CD4-positive, alpha-beta T cell (primary cell): ENCODE results near the gene SMIM36. TPM values are rescaled to one million over a fixed set of nuclear protein-coding genes. Genes with fewer than 3 reads are reported as not detected.

Experiments used
- ATAC-seq: fragments of 200-7000 bp; cut with Tn5 transposase; one replicate; pipeline ENCODE4 v1.10.0; 2022; ENCODE audit warnings: mild to moderate bottlenecking; ENCODE audit not compliant: poor library complexity
- CTCF ChIA-PET: fragments of 350-600 bp; sonication (Branson Sonifier 250); formaldehyde crosslinking; loops from one replicate; lab custom pipeline; 2021; ENCODE audit warnings: antibody characterized with exemption, inconsistent platforms; lab: Charles Lee
- POLR2A ChIA-PET: fragments of 350-600 bp; sonication (Branson Sonifier 250); formaldehyde crosslinking; loops from one replicate; lab custom pipeline; 2021; ENCODE audit warnings: antibody characterized with exemption, inconsistent platforms; lab: Charles Lee
- DNase-seq, 14 experiments: peaks; one replicate each; pipeline ENCODE4 v3.0.0-alpha.2; 2013 to 2020; ENCODE audit warnings: mixed read lengths in 2 of 14
- H3K27ac ChIP-seq, 2 donors: one replicate each; pipeline versions ENCODE4 v1.5.1 to v1.7.0; 2013; ENCODE audit warnings: low read length in 2 of 2, low read depth in 1 of 2, mild to moderate bottlenecking in 1 of 2
- H3K27me3 ChIP-seq, 2 experiments: 1 replicate in 1 of 2; 2 replicates in 1 of 2; pipeline versions ENCODE4 v1.6.1 to v1.7.0; 2013; ENCODE audit warnings: low read length in 2 of 2, control low read depth in 1 of 2, mild to moderate bottlenecking in 1 of 2, moderate library complexity in 1 of 2; ENCODE audit not compliant: insufficient read depth in 2 of 2, control insufficient read depth in 1 of 2
- H3K36me3 ChIP-seq: one replicate; pipeline ENCODE4 v1.6.1; 2013; ENCODE audit warnings: low read length, control low read depth; ENCODE audit not compliant: insufficient read depth
- H3K4me1 ChIP-seq: one replicate; pipeline ENCODE4 v1.6.1; 2013; ENCODE audit warnings: low read length, control low read depth; ENCODE audit not compliant: insufficient read depth
- H3K4me3 ChIP-seq: one replicate; pipeline ENCODE4 v1.5.1; 2013; ENCODE audit warnings: mild to moderate bottlenecking, low read length, moderate library complexity
- H3K9me3 ChIP-seq, 2 experiments: 1 replicate in 1 of 2; 2 replicates in 1 of 2; pipeline versions ENCODE4 v1.6.1 to v1.7.0; 2013; ENCODE audit warnings: low read length in 2 of 2, mild to moderate bottlenecking in 2 of 2, control low read depth in 1 of 2, moderate library complexity in 1 of 2; ENCODE audit not compliant: control insufficient read depth in 1 of 2, insufficient read depth in 1 of 2
- H3K27ac Mint-ChIP-seq: one replicate; pipeline ENCODE4 v1.8.0; 2020; ENCODE audit warnings: mixed read lengths
- H3K27me3 Mint-ChIP-seq: one replicate; pipeline ENCODE4 v1.8.0; 2021; ENCODE audit warnings: mixed read lengths
- H3K36me3 Mint-ChIP-seq: one replicate; pipeline ENCODE4 v1.8.0; 2021; ENCODE audit warnings: low read depth, mixed read lengths
- H3K4me1 Mint-ChIP-seq: one replicate; pipeline ENCODE4 v1.8.0; 2021; ENCODE audit warnings: low read depth, mixed read lengths
- H3K4me3 Mint-ChIP-seq: one replicate; pipeline ENCODE4 v1.8.0; 2020; ENCODE audit warnings: mild to moderate bottlenecking, mixed read lengths
- H3K9me3 Mint-ChIP-seq: one replicate; pipeline ENCODE4 v1.8.0; 2020; ENCODE audit warnings: mixed read lengths
- intact Hi-C, 2 experiments: fragments of 100-400 bp; cut with DNase I in 1 of 2; cut with micrococcal nuclease in 1 of 2; formaldehyde crosslinking; loops; one replicate each; pipeline versions ENCODE4 v1.15.1 to v1.9.0; 2023 to 2025; cut with DNase I, micrococcal nuclease
- total RNA-seq, 174 experiments: library from RNA in 2 of 174; stranded (reverse) in 2 of 174; gene quantifications; one replicate each; pipeline ENCODE4 v1.2.3 and lab custom pipeline; 2021 to 2026
- TF ChIP-seq, protein P1 (sequence below): fragments of 200-600 bp; IDR thresholded peaks from one replicate; pipeline ENCODE4 v1.8.0; 2022; ENCODE audit warnings: antibody characterized with exemption, mild to moderate bottlenecking

Gene SMIM36
- total RNA-seq, 2 experiments from 2014 or later = not detected

GRCh38 chr17:55421179-55421934, 89.9 kb downstream of the SMIM36 start, which contains the start of gene MMD:
MMD (minus strand) TSS chr17:55421835; CDS start chr17:55421695, 140 bp downstream.
- CTCF ChIA-PET = interaction anchor here (1.1 kb wide), 1 partner anchor 416 kb away, joined by 3 read pairs; no protein-coding TSS in a partner anchor
- Mint-ChIP-seq H3K27me3 (peaks cover 32% of the 10 kb centered on the region), H3K27ac (peak within 1 kb of the TSS; percentile 91), H3K4me3 (peak within 1 kb of the TSS; percentile 95), H3K9me3 (no peaks in the 10 kb centered on the region), H3K36me3 (peaks cover 8% of the 10 kb centered on the region), H3K4me1 (peaks cover 30% of the 10 kb centered on the region)
- peak within 1 kb of the TSS; percentile 65 for H3K27ac ChIP-seq
- no peaks in the 10 kb centered on the region for H3K36me3 ChIP-seq
- H3K4me3 ChIP-seq = peak within 1 kb of the TSS; percentile 99
- H3K9me3 ChIP-seq = no peaks in the 10 kb centered on the region
- intact Hi-C loops = loop anchor here in 1 of 2 experiments (5.0 to 10.0 kb wide), 4 partner anchors 184 to 1663 kb away; partner anchors contain the start of genes AKAP1, COX11, PCTP and STXBP4
- POLR2A ChIA-PET = interaction anchor here (0.8 to 1.3 kb wide), 3 partner anchors 11 to 183 kb away, joined by 3 to 4 read pairs (median 3); no protein-coding TSS in a partner anchor
- peaks cover 21% of the 10 kb centered on the region for H3K4me1 ChIP-seq
- H3K27me3 ChIP-seq = peaks cover 6 to 7% of the 10 kb centered on the region in 2 experiments
- TF ChIP-seq, protein P1, sequence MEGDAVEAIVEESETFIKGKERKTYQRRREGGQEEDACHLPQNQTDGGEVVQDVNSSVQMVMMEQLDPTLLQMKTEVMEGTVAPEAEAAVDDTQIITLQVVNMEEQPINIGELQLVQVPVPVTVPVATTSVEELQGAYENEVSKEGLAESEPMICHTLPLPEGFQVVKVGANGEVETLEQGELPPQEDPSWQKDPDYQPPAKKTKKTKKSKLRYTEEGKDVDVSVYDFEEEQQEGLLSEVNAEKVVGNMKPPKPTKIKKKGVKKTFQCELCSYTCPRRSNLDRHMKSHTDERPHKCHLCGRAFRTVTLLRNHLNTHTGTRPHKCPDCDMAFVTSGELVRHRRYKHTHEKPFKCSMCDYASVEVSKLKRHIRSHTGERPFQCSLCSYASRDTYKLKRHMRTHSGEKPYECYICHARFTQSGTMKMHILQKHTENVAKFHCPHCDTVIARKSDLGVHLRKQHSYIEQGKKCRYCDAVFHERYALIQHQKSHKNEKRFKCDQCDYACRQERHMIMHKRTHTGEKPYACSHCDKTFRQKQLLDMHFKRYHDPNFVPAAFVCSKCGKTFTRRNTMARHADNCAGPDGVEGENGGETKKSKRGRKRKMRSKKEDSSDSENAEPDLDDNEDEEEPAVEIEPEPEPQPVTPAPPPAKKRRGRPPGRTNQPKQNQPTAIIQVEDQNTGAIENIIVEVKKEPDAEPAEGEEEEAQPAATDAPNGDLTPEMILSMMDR = no peak
- peak in 3 of 14 experiments; percentile 1 to 37 (median 13) for DNase-seq
- no peak for ATAC-seq

GRCh38 chr17:55420776-55421178, 90.5 kb downstream of the SMIM36 start:
- H3K36me3 ChIP-seq = no peaks in the 10 kb centered on the region
- DNase-seq (peak; percentile 11 to 65 (median 29)), ATAC-seq (no peak)
- Mint-ChIP-seq H3K9me3 (no peaks in the 10 kb centered on the region), H3K27ac (peak overlapping the region; percentile 91), H3K4me3 (peak overlapping the region; percentile 95), H3K4me1 (peaks cover 30% of the 10 kb centered on the region), H3K27me3 (peaks cover 29% of the 10 kb centered on the region), H3K36me3 (peaks cover 8% of the 10 kb centered on the region)
- H3K4me3 ChIP-seq = peak overlapping the region; percentile 99
- POLR2A ChIA-PET = interaction anchor here (0.8 to 1.2 kb wide), 2 partner anchors 12 to 182 kb away, joined by 3 to 4 read pairs; no protein-coding TSS in a partner anchor
- CTCF ChIA-PET = interaction anchor here (1.1 kb wide), 1 partner anchor 415 kb away, joined by 3 read pairs; no protein-coding TSS in a partner anchor
- H3K4me1 ChIP-seq = peaks cover 21% of the 10 kb centered on the region
- H3K27me3 ChIP-seq = peaks cover 6 to 7% of the 10 kb centered on the region in 2 experiments
- no peaks in the 10 kb centered on the region for H3K9me3 ChIP-seq
- peak overlapping the region; percentile 65 for H3K27ac ChIP-seq
- intact Hi-C loops = loop anchor here in 1 of 2 experiments (5.0 to 10.0 kb wide), 4 partner anchors 183 to 1664 kb away; partner anchors contain the start of genes AKAP1, COX11, PCTP and STXBP4
- TF ChIP-seq, protein P1 = no peak

DNA sequence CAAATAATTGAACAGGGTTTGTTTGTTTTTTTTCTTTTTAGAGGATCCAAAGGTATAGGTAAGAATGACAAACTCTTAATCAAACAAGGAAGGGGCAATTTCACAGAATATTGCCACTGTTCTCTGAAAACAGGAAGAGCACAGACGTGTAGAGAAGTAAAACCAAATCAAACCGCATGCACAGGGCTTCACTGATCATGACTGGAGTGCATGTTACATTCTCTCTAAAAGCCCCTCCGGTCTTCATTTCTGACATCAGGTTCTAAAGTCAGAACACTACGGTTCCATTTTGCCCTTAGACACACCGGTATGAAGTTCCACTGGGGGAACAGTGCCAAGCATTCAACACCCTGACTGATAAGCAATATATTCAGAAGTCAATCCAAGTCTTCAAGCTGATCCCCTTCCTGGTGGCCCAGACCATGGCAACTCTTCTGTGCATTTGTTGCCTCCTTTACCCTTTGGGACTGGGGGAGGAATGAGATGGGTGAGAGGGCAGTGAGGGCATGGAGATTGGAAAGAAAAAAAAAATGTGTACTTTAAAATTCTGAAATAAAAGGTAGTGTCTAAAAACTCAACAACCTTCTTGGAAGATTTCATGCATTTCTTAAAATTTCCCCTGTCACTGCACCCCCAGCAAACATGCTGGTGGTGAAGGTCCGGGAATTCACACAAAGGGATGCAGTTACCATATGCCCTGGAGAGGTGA, 91.0 kb downstream of the SMIM36 start:
- H3K4me3 ChIP-seq = peak overlapping the region; percentile 99
- Mint-ChIP-seq H3K36me3 (peaks cover 8% of the 10 kb centered on the region), H3K27me3 (peaks cover 24% of the 10 kb centered on the region), H3K4me1 (peaks cover 30% of the 10 kb centered on the region), H3K4me3 (peak overlapping the region; percentile 95), H3K27ac (peak overlapping the region; percentile 91), H3K9me3 (no peaks in the 10 kb centered on the region)
- intact Hi-C loops = loop anchor here in 1 of 2 experiments (5.0 to 10.0 kb wide), 4 partner anchors 183 to 1665 kb away; partner anchors contain the start of genes AKAP1, COX11, PCTP and STXBP4
- ChIA-PET CTCF (interaction anchor here (0.5 to 1.1 kb wide), 2 partner anchors 157 to 414 kb away, joined by 3 read pairs; no protein-coding TSS in a partner anchor), POLR2A (interaction anchor here (1.2 kb wide), 1 partner anchor 182 kb away, joined by 3 read pairs; no protein-coding TSS in a partner anchor)
- H3K4me1 ChIP-seq = peaks cover 21% of the 10 kb centered on the region
- peak in 8 of 14 experiments; percentile 2 to 69 (median 20) for DNase-seq
- H3K36me3 ChIP-seq = no peaks in the 10 kb centered on the region
- H3K27ac ChIP-seq = peak overlapping the region; percentile 65
- TF ChIP-seq, protein P1 = no peak
- peaks cover under 1 to 4% of the 10 kb centered on the region in 2 experiments for H3K27me3 ChIP-seq
- H3K9me3 ChIP-seq = no peaks in the 10 kb centered on the region
- peak; percentile 24 for ATAC-seq
